SK-N-SH (cell line): ENCODE measurements around the gene SULT2B1. TPM values are rescaled to one million over a fixed set of nuclear protein-coding genes. Genes with fewer than 3 reads are reported as not detected.

Experiments used
- CTCF ChIA-PET: fragments of 300-600, 350-600 bp; formaldehyde crosslinking; extraction: SDS; loops from one replicate; lab custom pipeline; 2021; lab: Yijun Ruan, JAX
- POLR2A ChIA-PET: fragments of 350-600 bp; sonication (Branson Sonifier 250); formaldehyde crosslinking; extraction: SDS; loops from one replicate; lab custom pipeline; 2020; ENCODE audit warnings: antibody characterized with exemption, inconsistent platforms; lab: Yijun Ruan, JAX
- DNase-seq: peaks from one replicate; pipeline ENCODE4 v3.0.0; 2012
- H2AFZ ChIP-seq: fragments of 200-600 bp; sonication (generic); 2 replicates; pipeline ENCODE4 v1.8.1; 2016; ENCODE audit warnings: antibody characterized with exemption, mild to moderate bottlenecking, low read depth
- H3F3A ChIP-seq: fragments of 200-600 bp; sonication (generic); replicated peaks from 2 replicates; pipeline ENCODE3; 2016; ENCODE audit warnings: antibody characterized with exemption, mild to moderate bottlenecking; ENCODE audit not compliant: insufficient read depth
- H3K27ac ChIP-seq, 2 experiments: fragments of 200-500 bp in 1 of 2; fragments of 200-600 bp in 1 of 2; sonication (Bioruptor generic) in 1 of 2; sonication (generic), shearing (Covaris generic) in 1 of 2; 2 replicates each; pipeline versions ENCODE4 v1.5.1 to v1.6.1; 2014 to 2016; ENCODE audit warnings: low read depth in 2 of 2, inconsistent platforms in 1 of 2, low read length in 1 of 2, mild to moderate bottlenecking in 1 of 2, mixed read lengths in 1 of 2
- H3K27me3 ChIP-seq: fragments of 200-600 bp; sonication (generic), shearing (Covaris generic); 2 replicates; pipeline ENCODE4 v1.6.1; 2016; ENCODE audit warnings: mixed run types; ENCODE audit not compliant: insufficient read depth
- H3K36me3 ChIP-seq, 2 experiments: fragments of 200-500 bp in 1 of 2; fragments of 200-600 bp in 1 of 2; sonication (Bioruptor generic) in 1 of 2; sonication (generic) in 1 of 2; replicated peaks in 1 of 2; 2 replicates each; pipeline versions ENCODE3 to v1.5.1; 2014 to 2016; ENCODE audit warnings: low read length in 1 of 2, mild to moderate bottlenecking in 1 of 2; ENCODE audit not compliant: insufficient read depth in 2 of 2, control insufficient read depth in 1 of 2
- H3K4me1 ChIP-seq, 2 experiments: fragments of 200-500 bp in 1 of 2; fragments of 200-600 bp in 1 of 2; sonication (Bioruptor generic) in 1 of 2; sonication (generic), shearing (Covaris generic) in 1 of 2; 2 replicates each; pipeline versions ENCODE4 v1.5.1 to v1.6.1; 2014 to 2016; ENCODE audit warnings: low read depth in 1 of 2, low read length in 1 of 2, mixed run types in 1 of 2; ENCODE audit not compliant: insufficient read depth in 2 of 2, control insufficient read depth in 1 of 2
- H3K4me2 ChIP-seq: fragments of 200-600 bp; sonication (generic), shearing (Covaris generic); 2 replicates; pipeline ENCODE4 v1.6.1; 2017; ENCODE audit warnings: mixed run types
- H3K4me3 ChIP-seq, 2 experiments: fragments of 200-500 bp in 1 of 2; fragments of 200-600 bp in 1 of 2; sonication (Bioruptor generic) in 1 of 2; sonication (generic), shearing (Covaris generic) in 1 of 2; 2 replicates each; pipeline versions ENCODE4 v1.5.1 to v1.8.1; 2014 to 2016; ENCODE audit warnings: low read depth in 2 of 2, inconsistent platforms in 1 of 2, low read length in 1 of 2, mild to moderate bottlenecking in 1 of 2, mixed read lengths in 1 of 2, moderate library complexity in 1 of 2
- H3K79me2 ChIP-seq: fragments of 200-600 bp; sonication (generic); 2 replicates; pipeline ENCODE4 v1.8.1; 2017; ENCODE audit warnings: mild to moderate bottlenecking; ENCODE audit not compliant: insufficient read depth
- H3K9ac ChIP-seq: fragments of 200-600 bp; sonication (generic); 2 replicates; pipeline ENCODE4 v1.6.1; 2017; ENCODE audit warnings: mixed run types
- H3K9me2 ChIP-seq: fragments of 200-600 bp; sonication (generic); 2 replicates; pipeline ENCODE4 v1.6.1; 2017; ENCODE audit warnings: mixed run types
- H3K9me3 ChIP-seq: fragments of 200-600 bp; sonication (generic); 2 replicates; pipeline ENCODE4 v1.6.1; 2017; ENCODE audit warnings: mixed run types, mild to moderate bottlenecking, moderate library complexity
- H4K20me1 ChIP-seq: fragments of 200-600 bp; sonication (generic); 2 replicates; pipeline ENCODE4 v1.6.1; 2017; ENCODE audit warnings: mild to moderate bottlenecking, mixed run types; ENCODE audit not compliant: insufficient read depth
- CHD2 ChIP-seq: fragments of 150-350 bp; IDR thresholded peaks from 2 replicates; pipeline ENCODE4 v1.6.1; 2018; ENCODE audit warnings: low read length; ENCODE audit not compliant: partially characterized antibody
- CTCF ChIP-seq: fragments of 200-600 bp; sonication (generic); IDR thresholded peaks from 2 replicates; pipeline ENCODE4 v1.6.1; 2017; ENCODE audit warnings: antibody characterized with exemption, mild to moderate bottlenecking, moderate library complexity
- ELF1 ChIP-seq: IDR thresholded peaks from 2 replicates; pipeline ENCODE4 v1.4.0; 2012
- EP300 ChIP-seq, 2 experiments: IDR thresholded peaks; 2 replicates each; pipeline versions ENCODE4 v1.4.0 to v1.6.1; 2012; ENCODE audit warnings: borderline replicate concordance in 1 of 2, low read depth in 1 of 2, low read length in 1 of 2
- EZH2phosphoT487 ChIP-seq: fragments of 200-600 bp; sonication (generic); IDR thresholded peaks from 2 replicates; pipeline ENCODE4 v1.6.1; 2017; ENCODE audit warnings: low read depth, mixed run types, mild to moderate bottlenecking, antibody characterized with exemption, moderate library complexity, borderline replicate concordance
- MEF2A ChIP-seq: IDR thresholded peaks from 2 replicates; pipeline ENCODE4 v1.4.0; 2012; ENCODE audit warnings: low read depth, borderline replicate concordance
- MXI1 ChIP-seq: IDR thresholded peaks from 2 replicates; pipeline ENCODE4 v1.6.1; 2012; ENCODE audit warnings: mild to moderate bottlenecking, low read depth, low read length, improper control_type of control experiment
- NFIC ChIP-seq: IDR thresholded peaks from 2 replicates; pipeline ENCODE4 v1.4.0; 2012; ENCODE audit warnings: borderline replicate concordance
- NRF1 ChIP-seq: IDR thresholded peaks from 2 replicates; pipeline ENCODE4 v1.6.1; 2012; ENCODE audit warnings: low read depth, mild to moderate bottlenecking, low read length
- RAD21 ChIP-seq: IDR thresholded peaks from 2 replicates; pipeline ENCODE4 v1.6.1; 2012; ENCODE audit warnings: mild to moderate bottlenecking, low read length
- RCOR1 ChIP-seq: fragments of 150-350 bp; IDR thresholded peaks from 2 replicates; pipeline ENCODE4 v1.6.1; 2017; ENCODE audit warnings: antibody characterized with exemption, low read length
- RFX5 ChIP-seq: IDR thresholded peaks from 2 replicates; pipeline ENCODE4 v1.6.1; 2012; ENCODE audit warnings: mild to moderate bottlenecking, improper control_type of control experiment, low read length
- RXRA ChIP-seq: IDR thresholded peaks from 2 replicates; pipeline ENCODE4 v1.4.0; 2012; ENCODE audit warnings: low read depth, mild to moderate bottlenecking, borderline replicate concordance
- TEAD4 ChIP-seq: IDR thresholded peaks from 2 replicates; pipeline ENCODE4 v1.4.0; 2012; ENCODE audit warnings: mild to moderate bottlenecking, borderline replicate concordance; ENCODE audit not compliant: insufficient read depth
- USF1 ChIP-seq: IDR thresholded peaks from 2 replicates; pipeline ENCODE4 v1.4.0; 2012; ENCODE audit warnings: low read depth, borderline replicate concordance
- USF2 ChIP-seq: fragments of 150-350 bp; IDR thresholded peaks from 2 replicates; pipeline ENCODE4 v1.6.1; 2017; ENCODE audit warnings: antibody characterized with exemption, low read length, low read depth, borderline replicate concordance
- ZBTB33 ChIP-seq: IDR thresholded peaks from 2 replicates; pipeline ENCODE4 v1.4.0; 2012; ENCODE audit warnings: low read depth, borderline replicate concordance
- WGBS: methylation state at CpG from one replicate; pipeline ENCODE4 v1.1.6; 2017; ENCODE audit warnings: low lambda C conversion rate; 5-methylcytosine and 5-hydroxymethylcytosine counted together
- polyA plus RNA-seq, 3 experiments: library from polyadenylated mRNA; depleted of rRNA; stranded (reverse); fragments of >200 nt; gene quantifications; 2 replicates each; pipeline ENCODE4 v1.2.3, GENCODE V29; 2012
- TF ChIP-seq, protein P1 (sequence below): fragments of 150-350 bp; IDR thresholded peaks from 2 replicates; pipeline ENCODE4 v1.6.1; 2016; ENCODE audit warnings: mild to moderate bottlenecking, low read depth, low read length
- TF ChIP-seq, protein P2 (sequence below): IDR thresholded peaks from 2 replicates; pipeline ENCODE4 v1.4.0; 2012; ENCODE audit warnings: low read depth

Gene SULT2B1
- polyA plus RNA-seq, 1 of the 3 experiments (the other 2 are of a cell fraction), result 0.92 TPM

- POLR2A ChIA-PET, result interaction anchor here (0.8 to 1.9 kb wide), 6 partner anchors 10 to 102 kb away, joined by 3 to 9 read pairs (median 6); partner anchors contain the start of genes RPL18 and SPHK2
- H3F3A ChIP-seq, result peaks cover 11% of the 10 kb centered on the region
- no peaks in the 10 kb centered on the region for H4K20me1 ChIP-seq
- peaks cover 4 to 6% of the 10 kb centered on the region in 2 experiments; a peak in 2 of 4 replicates for H3K4me1 ChIP-seq
- peak; percentile 80 for DNase-seq
- peak overlapping the region; percentile 54 to 69; a peak in 3 of 4 replicates for H3K27ac ChIP-seq
- TF ChIP-seq USF2 (no peak), NRF1 (no peak), RXRA (no peak), ELF1 (no peak), RCOR1 (no peak), CHD2 (peak; percentile 84), ZBTB33 (no peak)
- TF ChIP-seq, protein P1, sequence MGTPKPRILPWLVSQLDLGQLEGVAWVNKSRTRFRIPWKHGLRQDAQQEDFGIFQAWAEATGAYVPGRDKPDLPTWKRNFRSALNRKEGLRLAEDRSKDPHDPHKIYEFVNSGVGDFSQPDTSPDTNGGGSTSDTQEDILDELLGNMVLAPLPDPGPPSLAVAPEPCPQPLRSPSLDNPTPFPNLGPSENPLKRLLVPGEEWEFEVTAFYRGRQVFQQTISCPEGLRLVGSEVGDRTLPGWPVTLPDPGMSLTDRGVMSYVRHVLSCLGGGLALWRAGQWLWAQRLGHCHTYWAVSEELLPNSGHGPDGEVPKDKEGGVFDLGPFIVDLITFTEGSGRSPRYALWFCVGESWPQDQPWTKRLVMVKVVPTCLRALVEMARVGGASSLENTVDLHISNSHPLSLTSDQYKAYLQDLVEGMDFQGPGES, result no peak
- TF ChIP-seq, protein P2, sequence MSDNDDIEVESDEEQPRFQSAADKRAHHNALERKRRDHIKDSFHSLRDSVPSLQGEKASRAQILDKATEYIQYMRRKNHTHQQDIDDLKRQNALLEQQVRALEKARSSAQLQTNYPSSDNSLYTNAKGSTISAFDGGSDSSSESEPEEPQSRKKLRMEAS, result 0 out of 2 replicates have a peak, but pooled peaks have one; percentile 14
- TF ChIP-seq, all 33 proteins: peak for 2
- Histone ChIP-seq H3K27me3 (no peaks in the 10 kb centered on the region), H3K79me2 (no peaks in the 10 kb centered on the region), H3K9me2 (no peaks in the 10 kb centered on the region), H3K4me2 (peak overlapping the region; percentile 99), H3K36me3 (no peaks in the 10 kb centered on the region), H3K9ac (peak overlapping the region; percentile 55; the same call in 1 of the 2 replicates), H2AFZ (peak overlapping the region; percentile 96), H3K9me3 (no peaks in the 10 kb centered on the region), H3K4me3 (peak overlapping the region; percentile 43 to 74)
- WGBS, result 3% methylated on average over 20 of the region's 25 CpGs
- CTCF ChIA-PET, result interaction anchor here (0.7 to 2.7 kb wide), 20 partner anchors 9 to 326 kb away, joined by 3 to 35 read pairs (median 5); partner anchors contain the start of genes BAX, FUT1 and HSD17B14
Measured at GRCh38 chr19:48644839-48645619, 93.1 kb downstream of the SULT2B1 start.

GRCh38 chr19:48645620-48646000 is 93.6 kb downstream of the SULT2B1 start:
- Histone ChIP-seq H3F3A (peaks cover 11% of the 10 kb centered on the region), H3K36me3 (no peaks in the 10 kb centered on the region), H4K20me1 (no peaks in the 10 kb centered on the region), H3K4me2 (peak overlapping the region; percentile 99), H3K79me2 (no peaks in the 10 kb centered on the region), H3K9ac (peak overlapping the region; percentile 55), H3K4me3 (peak overlapping the region; percentile 43 to 74), H3K27me3 (no peaks in the 10 kb centered on the region), H3K9me2 (no peaks in the 10 kb centered on the region), H2AFZ (peak overlapping the region; percentile 96), H3K9me3 (no peaks in the 10 kb centered on the region), H3K4me1 (peaks cover 4 to 6% of the 10 kb centered on the region in 2 experiments; a peak in 2 of 4 replicates), H3K27ac (peak overlapping the region; percentile 54 to 69; a peak in 3 of 4 replicates)
- no peak for DNase-seq
- ChIA-PET POLR2A (interaction anchor here (0.8 to 1.9 kb wide), 8 partner anchors 11 to 102 kb away, joined by 3 to 9 read pairs (median 6); partner anchors contain the start of genes RPL18 and SPHK2), CTCF (interaction anchor here (0.6 to 2.7 kb wide), 25 partner anchors 8 to 325 kb away, joined by 3 to 35 read pairs (median 5); partner anchors contain the start of genes BAX, FUT1 and HSD17B14)
- 2% methylated on average over 6 of the region's 6 CpGs for WGBS
- no peak for TF ChIP-seq NRF1
- no peak for TF ChIP-seq EZH2phosphoT487
- TF ChIP-seq EP300 (IDR thresholded peaks at IDR 0.05; ENCODE audit: borderline replicate concordance in 1 of 2, low read depth in 1 of 2, low read length in 1 of 2), result no peak
- TF ChIP-seq CTCF, result no peak
- TF ChIP-seq RAD21, result no peak
- TF ChIP-seq RFX5, result no peak
- no peak for TF ChIP-seq USF1
- no peak for TF ChIP-seq MXI1
- TF ChIP-seq MEF2A, result no peak
- TF ChIP-seq NFIC, result no peak
- TF ChIP-seq TEAD4, result no peak
